HG03196 (cell line): ENCODE data around the gene SCFD2.

Experiments
- ATAC-seq: cut with Tn5 transposase; IDR thresholded peaks from one replicate; pipeline ENCODE4 v1.9.1; 2021; ENCODE audit not compliant: unreplicated experiment

SCFD2 gene

GRCh38 chr4:53019485-53020382, 346.1 kb downstream of the SCFD2 start:
- ATAC-seq, result no peak

GRCh38 chr4:53018471-53018870, 347.4 kb downstream of the SCFD2 start:
- no peak for ATAC-seq

- ATAC-seq, result no peak
Observed at GRCh38 chr4:53016099-53016820, 349.6 kb downstream of the SCFD2 start.

- ATAC-seq, result no peak
Observed at GRCh38 chr4:53015681-53016080, 350.2 kb downstream of the SCFD2 start.

GRCh38 chr4:53014881-53015280, 351.0 kb downstream of the SCFD2 start:
- no peak for ATAC-seq

- ATAC-seq, result no peak
Observed at GRCh38 chr4:53013873-53014775, 351.7 kb downstream of the SCFD2 start.

GRCh38 chr4:53012738-53013137, 353.1 kb downstream of the SCFD2 start:
- ATAC-seq, result no peak

- no peak for ATAC-seq
Observed at GRCh38 chr4:53011259-53011905, 354.5 kb downstream of the SCFD2 start.

GRCh38 chr4:53010318-53010717, 355.5 kb downstream of the SCFD2 start:
- no peak for ATAC-seq

GRCh38 chr4:53009824-53010223, 356.0 kb downstream of the SCFD2 start:
- no peak for ATAC-seq

- ATAC-seq, result no peak
Observed at GRCh38 chr4:53007024-53007423, 358.8 kb downstream of the SCFD2 start.

- ATAC-seq, result no peak
Observed at GRCh38 chr4:53005808-53006207, 360.1 kb downstream of the SCFD2 start.

- no peak for ATAC-seq
Observed at GRCh38 chr4:53005149-53005546, 360.7 kb downstream of the SCFD2 start.

GRCh38 chr4:53004497-53005148, 361.2 kb downstream of the SCFD2 start:
- ATAC-seq, result no peak

- no peak for ATAC-seq
Observed at GRCh38 chr4:53003959-53004358, 361.9 kb downstream of the SCFD2 start.

- no peak for ATAC-seq
Observed at GRCh38 chr4:53000560-53000959, 365.3 kb downstream of the SCFD2 start.

- ATAC-seq, result no peak
Observed at GRCh38 chr4:52999626-53000025, 366.2 kb downstream of the SCFD2 start.

GRCh38 chr4:52998413-52998812, 367.4 kb downstream of the SCFD2 start:
- no peak for ATAC-seq

- no peak for ATAC-seq
Observed at GRCh38 chr4:52997132-52997416, 368.8 kb downstream of the SCFD2 start.
